K562 (cell line): ENCODE results near the gene PDE1A. TPM values are rescaled to one million over a fixed set of nuclear protein-coding genes. Genes with fewer than 3 reads are reported as not detected.

Experiments
- BHLHE40 ChIP-seq: IDR thresholded peaks from 2 replicates; pipeline ENCODE4 v1.6.1; 2011; ENCODE audit warnings: low read length, improper control_type of control experiment
- COPS2 ChIP-seq: fragments of 450-650 bp; conservative IDR thresholded peaks from 2 replicates; pipeline ENCODE4 v1.6.1; 2016; ENCODE audit warnings: mild to moderate bottlenecking, moderate library complexity
- E2F1 ChIP-seq: sonication (generic); formaldehyde crosslinking; IDR thresholded peaks from 2 replicates; pipeline ENCODE4 v1.8.1; 2023; ENCODE audit warnings: mild to moderate bottlenecking, missing genetic modification reagents, moderate library complexity
- FOS ChIP-seq: IDR thresholded peaks from 3 replicates; pipeline ENCODE4 v1.6.1; 2011; ENCODE audit not compliant: insufficient read length; ENCODE audit errors: extremely low read depth
- RBM25 ChIP-seq: fragments of 200-400 bp; formaldehyde crosslinking; IDR thresholded peaks from 2 replicates; pipeline ENCODE4 v1.6.1; 2018; ENCODE audit warnings: low read length, low read depth, moderate library complexity; ENCODE audit not compliant: severe bottlenecking
- ZFP1 ChIP-seq: fragments of 450-650 bp; formaldehyde crosslinking; IDR thresholded peaks from 2 replicates; pipeline ENCODE4 v1.4.0; 2020; ENCODE audit warnings: mild to moderate bottlenecking, mixed read lengths
- polyA plus RNA-seq, 8 experiments: library from polyadenylated mRNA; depleted of rRNA in 4 of 8; stranded (reverse) in 5 of 8; unstranded in 3 of 8; fragments of >200 nt; fragmentation: Nextera tagmentation in 2 of 8; fragmentation: Illumina TruSeq in 1 of 8; extraction: Ambion mirVana in 2 of 8; extraction: Trizol in 1 of 8; gene quantifications; 2 replicates each; pipeline versions ENCODE4 v1.2.1 to v1.2.3, GENCODE V29; 2011 to 2014; ENCODE audit warnings: inconsistent platforms in 1 of 8, missing spikeins in 1 of 8
- total RNA-seq, 7 experiments: library from RNA; depleted of rRNA in 6 of 7; stranded (reverse); fragments of >200 nt in 6 of 7; fragmentation: Illumina TruSeq in 2 of 7; extraction: Trizol in 2 of 7; gene quantifications; 2 replicates each; pipeline versions ENCODE4 v1.2.1 to v1.2.3, GENCODE V29; 2011 to 2021; ENCODE audit warnings: low replicate concordance in 1 of 7
- TF ChIP-seq, protein P1 (sequence below): IDR thresholded peaks from 2 replicates; pipeline ENCODE4 v1.6.1; 2014; ENCODE audit warnings: antibody characterized with exemption
- TF ChIP-seq, protein P2 (sequence below), 2 experiments: fragments of 150-350 bp in 1 of 2; IDR thresholded peaks; 2 replicates each; pipeline ENCODE4 v1.6.1; 2012 to 2016; ENCODE audit warnings: low read depth in 2 of 2, low read length in 2 of 2, mild to moderate bottlenecking in 1 of 2, moderate library complexity in 1 of 2

PDE1A gene
- total and polyA plus RNA-seq, 9 of the 15 experiments (the other 6 are each of a cell fraction or from before 2014, with no cell fraction given) = 0.14 to 0.91 (median 0.32) TPM

- TF ChIP-seq E2F1 (CRISPR knock-in tag) (no peak), RBM25 (no peak), ZFP1 (no peak), COPS2 (no peak), BHLHE40 (no peak), FOS (no peak)
- TF ChIP-seq, protein P1, sequence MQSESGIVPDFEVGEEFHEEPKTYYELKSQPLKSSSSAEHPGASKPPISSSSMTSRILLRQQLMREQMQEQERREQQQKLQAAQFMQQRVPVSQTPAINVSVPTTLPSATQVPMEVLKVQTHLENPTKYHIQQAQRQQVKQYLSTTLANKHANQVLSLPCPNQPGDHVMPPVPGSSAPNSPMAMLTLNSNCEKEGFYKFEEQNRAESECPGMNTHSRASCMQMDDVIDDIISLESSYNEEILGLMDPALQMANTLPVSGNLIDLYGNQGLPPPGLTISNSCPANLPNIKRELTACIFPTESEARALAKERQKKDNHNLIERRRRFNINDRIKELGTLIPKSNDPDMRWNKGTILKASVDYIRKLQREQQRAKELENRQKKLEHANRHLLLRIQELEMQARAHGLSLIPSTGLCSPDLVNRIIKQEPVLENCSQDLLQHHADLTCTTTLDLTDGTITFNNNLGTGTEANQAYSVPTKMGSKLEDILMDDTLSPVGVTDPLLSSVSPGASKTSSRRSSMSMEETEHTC = no peak
- TF ChIP-seq, protein P2, sequence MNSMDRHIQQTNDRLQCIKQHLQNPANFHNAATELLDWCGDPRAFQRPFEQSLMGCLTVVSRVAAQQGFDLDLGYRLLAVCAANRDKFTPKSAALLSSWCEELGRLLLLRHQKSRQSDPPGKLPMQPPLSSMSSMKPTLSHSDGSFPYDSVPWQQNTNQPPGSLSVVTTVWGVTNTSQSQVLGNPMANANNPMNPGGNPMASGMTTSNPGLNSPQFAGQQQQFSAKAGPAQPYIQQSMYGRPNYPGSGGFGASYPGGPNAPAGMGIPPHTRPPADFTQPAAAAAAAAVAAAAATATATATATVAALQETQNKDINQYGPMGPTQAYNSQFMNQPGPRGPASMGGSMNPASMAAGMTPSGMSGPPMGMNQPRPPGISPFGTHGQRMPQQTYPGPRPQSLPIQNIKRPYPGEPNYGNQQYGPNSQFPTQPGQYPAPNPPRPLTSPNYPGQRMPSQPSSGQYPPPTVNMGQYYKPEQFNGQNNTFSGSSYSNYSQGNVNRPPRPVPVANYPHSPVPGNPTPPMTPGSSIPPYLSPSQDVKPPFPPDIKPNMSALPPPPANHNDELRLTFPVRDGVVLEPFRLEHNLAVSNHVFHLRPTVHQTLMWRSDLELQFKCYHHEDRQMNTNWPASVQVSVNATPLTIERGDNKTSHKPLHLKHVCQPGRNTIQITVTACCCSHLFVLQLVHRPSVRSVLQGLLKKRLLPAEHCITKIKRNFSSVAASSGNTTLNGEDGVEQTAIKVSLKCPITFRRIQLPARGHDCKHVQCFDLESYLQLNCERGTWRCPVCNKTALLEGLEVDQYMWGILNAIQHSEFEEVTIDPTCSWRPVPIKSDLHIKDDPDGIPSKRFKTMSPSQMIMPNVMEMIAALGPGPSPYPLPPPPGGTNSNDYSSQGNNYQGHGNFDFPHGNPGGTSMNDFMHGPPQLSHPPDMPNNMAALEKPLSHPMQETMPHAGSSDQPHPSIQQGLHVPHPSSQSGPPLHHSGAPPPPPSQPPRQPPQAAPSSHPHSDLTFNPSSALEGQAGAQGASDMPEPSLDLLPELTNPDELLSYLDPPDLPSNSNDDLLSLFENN (IDR thresholded peaks at IDR 0.05; ENCODE audit: low read depth in 2 of 2, low read length in 2 of 2) = no peak
- TF ChIP-seq, all 486 proteins: peak for 2
These were observed 185.9 kb downstream of the PDE1A start (continued) for GRCh38 chr2:182240862-182241371.
